ENCODE results near the gene MPI.

MPI gene

GRCh38 chr15:74869372-74869725 lies 20.5 kb upstream of the MPI start:
- TF ChIP-seq, protein P1, sequence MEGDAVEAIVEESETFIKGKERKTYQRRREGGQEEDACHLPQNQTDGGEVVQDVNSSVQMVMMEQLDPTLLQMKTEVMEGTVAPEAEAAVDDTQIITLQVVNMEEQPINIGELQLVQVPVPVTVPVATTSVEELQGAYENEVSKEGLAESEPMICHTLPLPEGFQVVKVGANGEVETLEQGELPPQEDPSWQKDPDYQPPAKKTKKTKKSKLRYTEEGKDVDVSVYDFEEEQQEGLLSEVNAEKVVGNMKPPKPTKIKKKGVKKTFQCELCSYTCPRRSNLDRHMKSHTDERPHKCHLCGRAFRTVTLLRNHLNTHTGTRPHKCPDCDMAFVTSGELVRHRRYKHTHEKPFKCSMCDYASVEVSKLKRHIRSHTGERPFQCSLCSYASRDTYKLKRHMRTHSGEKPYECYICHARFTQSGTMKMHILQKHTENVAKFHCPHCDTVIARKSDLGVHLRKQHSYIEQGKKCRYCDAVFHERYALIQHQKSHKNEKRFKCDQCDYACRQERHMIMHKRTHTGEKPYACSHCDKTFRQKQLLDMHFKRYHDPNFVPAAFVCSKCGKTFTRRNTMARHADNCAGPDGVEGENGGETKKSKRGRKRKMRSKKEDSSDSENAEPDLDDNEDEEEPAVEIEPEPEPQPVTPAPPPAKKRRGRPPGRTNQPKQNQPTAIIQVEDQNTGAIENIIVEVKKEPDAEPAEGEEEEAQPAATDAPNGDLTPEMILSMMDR (IDR thresholded peaks at IDR 0.05; ENCODE audit: control insufficient read depth, extremely low read depth, insufficient read depth), result no peak
- H3K4me3 ChIP-seq (ENCODE audit: low read depth, low read length), result no peak overlapping the region
- no peak for DNase-seq (ENCODE audit: low read depth)

DNA sequence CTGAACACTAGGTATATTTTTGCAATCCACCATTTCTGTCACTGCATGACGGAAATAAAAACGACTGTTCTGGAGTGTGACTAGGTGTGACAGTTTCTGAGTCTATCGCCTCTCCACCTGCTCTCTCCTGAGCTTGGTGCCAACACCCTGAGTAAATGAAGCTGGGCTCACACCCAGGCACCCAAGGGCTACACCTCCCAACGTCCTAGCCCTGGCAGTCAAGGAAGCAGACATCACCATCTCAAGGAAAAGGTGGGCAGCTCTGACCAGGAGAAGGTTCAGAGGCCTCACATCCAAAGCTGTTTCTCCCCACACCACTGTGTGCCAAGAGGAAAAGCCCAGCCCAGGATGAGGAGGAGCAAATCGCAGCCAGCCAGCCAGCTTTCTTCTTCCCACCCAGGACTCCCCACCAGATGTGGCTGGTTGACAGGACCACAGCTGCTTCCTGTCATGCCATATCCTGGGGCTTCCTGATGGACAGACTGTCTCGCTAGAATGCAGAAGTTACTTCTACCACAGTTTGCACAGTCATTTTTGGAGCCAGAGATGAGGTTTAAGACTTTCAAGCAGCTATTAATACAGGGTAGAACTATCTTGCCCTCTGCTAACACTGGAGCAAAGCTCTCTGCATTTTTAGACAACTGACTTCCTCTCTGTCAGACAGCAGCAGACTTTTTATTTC lies 20.0 kb upstream of the MPI start:
- TF ChIP-seq, protein P1 (IDR thresholded peaks at IDR 0.05; ENCODE audit: control insufficient read depth, extremely low read depth, insufficient read depth), result no peak
- no peak overlapping the region for H3K4me3 ChIP-seq (ENCODE audit: low read depth, low read length)
- no peak for DNase-seq (ENCODE audit: low read depth)

DNA sequence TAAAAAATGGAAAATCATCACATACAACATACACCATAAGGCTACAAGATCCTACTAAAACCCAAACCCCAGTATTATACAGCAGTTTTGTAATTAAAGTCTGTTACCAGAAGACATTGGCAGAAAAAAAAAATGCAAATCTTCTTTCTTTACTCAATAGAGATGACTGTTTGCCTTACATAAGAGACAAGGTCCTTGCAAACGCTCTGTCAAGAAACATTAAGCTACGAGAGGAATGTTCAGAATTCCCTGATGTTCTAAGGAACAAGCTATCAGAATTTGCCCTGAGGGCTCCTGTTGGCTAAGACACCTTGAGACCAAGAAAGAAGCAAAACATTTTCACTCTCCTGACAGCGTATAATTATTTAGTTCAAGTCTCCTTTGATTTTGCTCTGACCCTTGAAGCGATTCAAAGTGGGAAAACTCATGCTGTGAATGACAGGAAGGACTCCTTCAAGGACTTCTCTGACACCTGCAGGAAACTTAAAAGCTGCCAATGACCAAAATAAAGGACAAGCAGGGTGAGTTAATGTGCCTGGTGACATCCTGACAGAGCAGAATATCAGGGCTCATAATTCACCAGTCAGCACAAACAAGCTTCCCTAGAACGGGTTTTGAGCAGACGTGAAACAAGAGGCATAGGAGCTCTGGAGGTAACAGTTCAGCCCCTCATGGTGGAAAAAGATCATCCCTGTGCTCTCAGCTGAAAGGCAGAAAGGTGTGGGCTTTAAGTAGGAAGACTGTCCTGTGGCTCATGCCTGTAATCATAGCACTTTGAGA lies 19.2 kb upstream of the MPI start:
- no peak overlapping the region for H3K4me3 ChIP-seq (ENCODE audit: low read depth, low read length)
- TF ChIP-seq, protein P1 (IDR thresholded peaks at IDR 0.05; ENCODE audit: control insufficient read depth, extremely low read depth, insufficient read depth), result no peak
- no peak for DNase-seq (ENCODE audit: low read depth)

- no peak for DNase-seq (ENCODE audit: low read depth)
- peak overlapping the region; percentile 82 for H3K4me3 ChIP-seq (ENCODE audit: low read depth, low read length)
- TF ChIP-seq, protein P1 (IDR thresholded peaks at IDR 0.05; ENCODE audit: control insufficient read depth, extremely low read depth, insufficient read depth), result no peak
Observed at GRCh38 chr15:74872702-74873035, 17.2 kb upstream of the MPI start.

GRCh38 chr15:74873036-74873755 lies 16.6 kb upstream of the MPI start, which contains the start of gene SCAMP2:
Gene SCAMP2, minus strand, starts transcription at chr15:74873365. Its CDS starts 110 bp downstream, at chr15:74873255.
- DNase-seq (ENCODE audit: low read depth), result peak; percentile 76
- TF ChIP-seq, protein P1 (IDR thresholded peaks at IDR 0.05; ENCODE audit: control insufficient read depth, extremely low read depth, insufficient read depth), result no peak
- peak within 1 kb of the TSS; percentile 82 for H3K4me3 ChIP-seq (ENCODE audit: low read depth, low read length)

DNA sequence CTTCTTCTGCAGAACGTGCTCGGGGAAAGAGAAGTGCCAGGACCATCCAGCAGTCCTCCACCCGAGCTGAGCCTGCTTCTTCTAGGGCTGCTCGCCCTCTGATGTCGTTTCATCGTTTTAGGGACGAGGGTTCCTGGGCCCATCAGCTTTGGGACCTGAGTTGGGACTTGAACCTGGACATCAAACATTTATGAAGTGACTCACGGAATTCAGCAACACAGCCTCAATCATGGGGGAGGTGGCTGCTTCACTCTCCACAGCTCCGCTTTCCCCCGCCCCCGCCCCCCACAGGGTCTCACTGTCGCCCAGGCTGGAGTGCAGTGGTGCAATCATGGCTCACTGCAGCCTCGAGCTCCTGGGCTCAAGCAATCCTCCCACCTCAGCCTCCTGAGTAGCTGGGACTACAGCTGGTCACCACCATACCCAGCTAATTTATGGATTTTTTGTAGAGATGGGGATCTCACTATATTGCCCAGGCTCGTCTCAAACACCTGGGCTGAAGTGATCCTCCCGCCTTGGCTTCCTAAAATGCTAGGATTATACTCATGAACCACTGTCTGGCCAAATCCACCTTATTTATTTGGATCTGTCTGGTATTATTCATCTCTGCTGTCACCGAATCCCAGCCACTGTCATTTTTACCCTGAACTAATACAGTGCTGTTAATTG lies 16.0 kb upstream of the MPI start:
- H3K4me3 ChIP-seq (ENCODE audit: low read depth, low read length), result peak overlapping the region; percentile 82
- DNase-seq (ENCODE audit: low read depth), result no peak
- TF ChIP-seq, protein P1 (IDR thresholded peaks at IDR 0.05; ENCODE audit: control insufficient read depth, extremely low read depth, insufficient read depth), result no peak

All from LNCaP clone FGC (cell line).